ENCODE results near the gene SLC35F4.

Gene SLC35F4

DNA sequence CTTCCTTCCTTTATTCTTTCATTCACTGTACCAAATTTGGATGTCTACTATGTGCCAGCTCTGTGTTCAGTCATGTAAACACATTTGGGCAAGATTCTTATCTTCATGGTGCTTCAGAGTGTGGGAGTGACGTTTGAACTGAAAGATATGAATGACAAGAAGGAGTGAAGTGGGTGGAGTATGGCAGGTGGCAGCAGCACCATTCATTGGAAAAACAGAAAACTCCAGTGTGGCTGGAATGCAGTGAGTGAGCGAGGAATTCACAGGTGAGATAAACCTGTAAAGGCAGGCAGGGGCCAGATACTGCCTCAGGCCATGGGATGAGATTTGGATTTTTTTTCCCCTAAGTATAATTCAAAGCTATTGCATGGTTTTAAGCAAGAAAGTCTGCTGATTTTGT is 231.6 kb downstream of the SLC35F4 start:
- H3K27ac ChIP-seq (ENCODE audit: low read depth, low read length): no peak overlapping the region
- H3K27me3 ChIP-seq (ENCODE audit: control insufficient read depth, insufficient read depth, low read length): no peaks in the 10 kb centered on the region
- no peak overlapping the region for H3K4me3 ChIP-seq (ENCODE audit: low read depth, low read length)
- H3K9ac ChIP-seq (ENCODE audit: low read length): no peak overlapping the region
- no peaks in the 10 kb centered on the region for H3K36me3 ChIP-seq (ENCODE audit: control insufficient read depth, insufficient read depth, low read length)
- no peaks in the 10 kb centered on the region for H3K4me1 ChIP-seq (ENCODE audit: control insufficient read depth, insufficient read depth, low read length)
- peaks cover 3% of the 10 kb centered on the region; the same call in 1 of the 2 replicates for H3K9me3 ChIP-seq (ENCODE audit: control insufficient read depth, insufficient read depth, low read depth, low read length)

DNA sequence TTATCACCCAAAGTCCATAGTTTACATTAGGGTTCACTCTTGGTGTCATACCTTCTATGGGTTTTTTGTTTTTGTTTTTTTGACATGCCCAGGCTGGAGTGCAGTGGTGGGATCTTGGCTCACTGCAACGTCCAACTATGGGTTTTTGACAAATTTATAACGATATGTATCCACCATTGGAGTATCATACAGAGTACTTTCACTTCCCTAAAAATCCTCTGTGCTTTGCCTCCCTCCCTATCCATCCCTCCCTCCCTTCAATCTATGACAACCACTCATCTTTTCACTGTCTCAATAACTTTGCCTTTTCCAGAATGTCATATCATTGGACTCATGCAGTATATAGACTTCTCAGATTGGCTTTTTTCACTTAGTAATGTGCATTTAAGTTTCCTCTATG is 233.2 kb downstream of the SLC35F4 start:
- Histone ChIP-seq H3K9ac (ENCODE audit: low read length) (no peak overlapping the region), H3K4me1 (ENCODE audit: control insufficient read depth, insufficient read depth, low read length) (no peaks in the 10 kb centered on the region), H3K4me3 (ENCODE audit: low read depth, low read length) (no peak overlapping the region), H3K27ac (ENCODE audit: low read depth, low read length) (no peak overlapping the region), H3K27me3 (ENCODE audit: control insufficient read depth, insufficient read depth, low read length) (no peaks in the 10 kb centered on the region), H3K9me3 (ENCODE audit: control insufficient read depth, insufficient read depth, low read depth, low read length) (no peaks in the 10 kb centered on the region), H3K36me3 (ENCODE audit: control insufficient read depth, insufficient read depth, low read length) (no peaks in the 10 kb centered on the region)

DNA sequence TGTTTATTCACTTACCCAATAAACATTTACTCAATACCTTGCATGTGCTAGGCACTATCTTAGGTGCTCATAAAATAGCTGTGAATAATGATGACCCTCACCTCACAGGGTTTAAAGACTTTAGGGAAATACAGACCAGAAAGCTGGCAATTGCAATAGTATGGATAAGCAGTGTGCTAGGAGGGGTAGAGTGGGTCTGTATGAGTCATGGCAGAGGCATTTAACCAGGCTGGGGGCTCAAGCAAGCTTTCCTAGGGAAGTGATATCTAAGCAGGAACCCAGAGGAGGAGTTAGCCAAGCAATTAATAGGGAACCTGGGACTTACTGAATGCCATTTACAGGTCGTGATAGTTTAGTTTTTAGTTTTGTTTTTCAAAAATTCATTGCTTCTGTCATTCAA is 248.4 kb downstream of the SLC35F4 start:
- Histone ChIP-seq H3K27me3 (ENCODE audit: control insufficient read depth, insufficient read depth, low read length) (no peaks in the 10 kb centered on the region), H3K4me3 (ENCODE audit: low read depth, low read length) (no peak overlapping the region), H3K4me1 (ENCODE audit: control insufficient read depth, insufficient read depth, low read length) (peaks cover 11% of the 10 kb centered on the region; the same call in 1 of the 2 replicates), H3K9me3 (ENCODE audit: control insufficient read depth, insufficient read depth, low read depth, low read length) (no peaks in the 10 kb centered on the region), H3K27ac (ENCODE audit: low read depth, low read length) (no peak overlapping the region), H3K9ac (ENCODE audit: low read length) (no peak overlapping the region), H3K36me3 (ENCODE audit: control insufficient read depth, insufficient read depth, low read length) (no peaks in the 10 kb centered on the region)

GRCh38 chr14:57612946-57613345 is 252.9 kb downstream of the SLC35F4 start:
- no peak overlapping the region for H3K4me3 ChIP-seq (ENCODE audit: low read depth, low read length)
- no peaks in the 10 kb centered on the region for H3K27me3 ChIP-seq (ENCODE audit: control insufficient read depth, insufficient read depth, low read length)
- no peaks in the 10 kb centered on the region for H3K9me3 ChIP-seq (ENCODE audit: control insufficient read depth, insufficient read depth, low read depth, low read length)
- H3K4me1 ChIP-seq (ENCODE audit: control insufficient read depth, insufficient read depth, low read length): peaks cover 3% of the 10 kb centered on the region; the same call in 1 of the 2 replicates
- H3K9ac ChIP-seq (ENCODE audit: low read length): no peak overlapping the region
- H3K27ac ChIP-seq (ENCODE audit: low read depth, low read length): no peak overlapping the region
- no peaks in the 10 kb centered on the region for H3K36me3 ChIP-seq (ENCODE audit: control insufficient read depth, insufficient read depth, low read length)

DNA sequence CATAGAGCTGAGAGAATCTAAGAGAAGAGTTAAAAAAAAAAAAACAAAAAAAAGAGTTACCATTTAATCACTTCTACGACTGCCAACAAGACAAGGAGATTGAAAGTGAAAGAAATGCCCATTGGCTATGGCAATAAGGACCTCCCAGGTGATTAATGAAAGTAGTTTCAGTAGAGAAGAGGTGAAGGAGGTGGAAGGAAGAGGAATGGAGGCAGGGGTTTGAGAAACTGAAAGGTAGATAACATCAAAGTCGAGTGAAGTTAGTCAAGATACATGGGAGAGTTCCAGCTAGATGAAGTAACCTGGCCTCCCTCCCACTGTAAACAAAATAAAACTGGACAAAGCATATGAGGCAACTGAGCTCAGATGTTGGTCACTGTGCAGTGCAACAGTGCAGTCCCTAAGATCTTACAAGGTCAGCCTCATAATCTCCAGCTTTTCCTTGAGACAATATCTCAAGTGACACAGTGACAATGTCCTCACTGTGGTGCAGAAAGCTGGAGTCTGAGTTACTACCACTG is 254.3 kb downstream of the SLC35F4 start:
- no peak overlapping the region for H3K4me3 ChIP-seq (ENCODE audit: low read depth, low read length)

GRCh38 chr14:57610631-57611030 is 255.3 kb downstream of the SLC35F4 start:
- no peak overlapping the region for H3K4me3 ChIP-seq (ENCODE audit: low read depth, low read length)
- no peaks in the 10 kb centered on the region for H3K9me3 ChIP-seq (ENCODE audit: control insufficient read depth, insufficient read depth, low read depth, low read length)
- no peaks in the 10 kb centered on the region for H3K4me1 ChIP-seq (ENCODE audit: control insufficient read depth, insufficient read depth, low read length)
- H3K27ac ChIP-seq (ENCODE audit: low read depth, low read length): no peak overlapping the region
- no peaks in the 10 kb centered on the region for H3K36me3 ChIP-seq (ENCODE audit: control insufficient read depth, insufficient read depth, low read length)
- H3K9ac ChIP-seq (ENCODE audit: low read length): no peak overlapping the region
- no peaks in the 10 kb centered on the region for H3K27me3 ChIP-seq (ENCODE audit: control insufficient read depth, insufficient read depth, low read length)

More for the DNA sequence above, 254.3 kb downstream of the SLC35F4 start:
- Histone ChIP-seq H3K4me1 (ENCODE audit: control insufficient read depth, insufficient read depth, low read length) (no peaks in the 10 kb centered on the region), H3K36me3 (ENCODE audit: control insufficient read depth, insufficient read depth, low read length) (no peaks in the 10 kb centered on the region), H3K9ac (ENCODE audit: low read length) (no peak overlapping the region), H3K27ac (ENCODE audit: low read depth, low read length) (no peak overlapping the region), H3K9me3 (ENCODE audit: control insufficient read depth, insufficient read depth, low read depth, low read length) (no peaks in the 10 kb centered on the region), H3K27me3 (ENCODE audit: control insufficient read depth, insufficient read depth, low read length) (no peaks in the 10 kb centered on the region)

GRCh38 chr14:57609192-57610075 is 256.5 kb downstream of the SLC35F4 start:
- Histone ChIP-seq H3K9ac (ENCODE audit: low read length) (no peak overlapping the region), H3K4me3 (ENCODE audit: low read depth, low read length) (no peak overlapping the region), H3K9me3 (ENCODE audit: control insufficient read depth, insufficient read depth, low read depth, low read length) (no peaks in the 10 kb centered on the region), H3K4me1 (ENCODE audit: control insufficient read depth, insufficient read depth, low read length) (no peaks in the 10 kb centered on the region), H3K27ac (ENCODE audit: low read depth, low read length) (no peak overlapping the region), H3K27me3 (ENCODE audit: control insufficient read depth, insufficient read depth, low read length) (no peaks in the 10 kb centered on the region), H3K36me3 (ENCODE audit: control insufficient read depth, insufficient read depth, low read length) (no peaks in the 10 kb centered on the region)

- Histone ChIP-seq H3K4me3 (ENCODE audit: low read depth, low read length) (no peak overlapping the region), H3K27ac (ENCODE audit: low read depth, low read length) (no peak overlapping the region), H3K9me3 (ENCODE audit: control insufficient read depth, insufficient read depth, low read depth, low read length) (no peaks in the 10 kb centered on the region), H3K4me1 (ENCODE audit: control insufficient read depth, insufficient read depth, low read length) (no peaks in the 10 kb centered on the region), H3K27me3 (ENCODE audit: control insufficient read depth, insufficient read depth, low read length) (no peaks in the 10 kb centered on the region), H3K9ac (ENCODE audit: low read length) (no peak overlapping the region), H3K36me3 (ENCODE audit: control insufficient read depth, insufficient read depth, low read length) (no peaks in the 10 kb centered on the region)
These were observed 258.8 kb downstream of the SLC35F4 start for GRCh38 chr14:57607086-57607485.

DNA sequence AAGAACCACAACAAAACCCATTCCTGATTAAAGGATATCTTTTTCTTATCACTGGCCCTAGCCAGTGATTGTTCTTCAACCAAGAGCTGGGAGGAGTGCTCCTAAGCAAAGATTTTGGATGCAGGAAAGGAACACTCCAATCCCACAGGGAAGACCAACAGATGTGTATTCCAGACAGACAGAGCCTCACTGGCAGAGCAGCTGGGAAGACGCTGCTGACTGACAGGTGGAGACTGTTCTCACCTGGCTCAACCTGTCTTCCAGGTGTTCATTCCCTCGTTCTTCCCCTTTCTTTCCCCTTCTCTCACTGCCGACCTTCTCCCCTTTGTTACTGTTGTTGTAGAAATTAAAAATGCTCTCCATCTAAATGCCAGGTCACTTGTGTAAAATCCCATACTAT is 282.5 kb downstream of the SLC35F4 start:
- no peak overlapping the region for H3K27ac ChIP-seq (ENCODE audit: low read depth, low read length)
- no peaks in the 10 kb centered on the region for H3K36me3 ChIP-seq (ENCODE audit: control insufficient read depth, insufficient read depth, low read length)
- no peaks in the 10 kb centered on the region for H3K4me1 ChIP-seq (ENCODE audit: control insufficient read depth, insufficient read depth, low read length)
- no peaks in the 10 kb centered on the region for H3K27me3 ChIP-seq (ENCODE audit: control insufficient read depth, insufficient read depth, low read length)
- no peak overlapping the region for H3K9ac ChIP-seq (ENCODE audit: low read length)
- H3K9me3 ChIP-seq (ENCODE audit: control insufficient read depth, insufficient read depth, low read depth, low read length): no peaks in the 10 kb centered on the region
- no peak overlapping the region for H3K4me3 ChIP-seq (ENCODE audit: low read depth, low read length)

DNA sequence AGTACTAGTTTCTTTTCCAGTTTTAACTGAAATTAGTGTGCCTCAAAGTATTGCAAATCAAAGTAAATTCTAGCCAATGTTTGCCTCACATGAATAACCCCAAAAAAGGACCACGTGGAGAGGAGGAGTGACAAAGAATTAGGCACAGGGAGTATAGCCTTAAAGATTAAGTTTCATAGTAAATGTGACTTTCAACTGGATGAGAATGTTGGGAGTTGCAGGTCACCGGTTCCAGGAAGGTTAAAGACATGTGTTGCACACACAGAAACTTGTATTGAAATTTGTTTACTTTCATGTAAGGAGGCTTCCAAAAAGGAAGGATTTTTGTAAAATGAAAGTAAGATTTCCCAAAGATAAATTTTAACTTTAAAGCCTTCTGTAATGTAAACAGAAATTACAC is 283.1 kb downstream of the SLC35F4 start:
- H3K27ac ChIP-seq (ENCODE audit: low read depth, low read length): no peak overlapping the region
- no peaks in the 10 kb centered on the region for H3K27me3 ChIP-seq (ENCODE audit: control insufficient read depth, insufficient read depth, low read length)
- H3K4me1 ChIP-seq (ENCODE audit: control insufficient read depth, insufficient read depth, low read length): no peaks in the 10 kb centered on the region

DNA sequence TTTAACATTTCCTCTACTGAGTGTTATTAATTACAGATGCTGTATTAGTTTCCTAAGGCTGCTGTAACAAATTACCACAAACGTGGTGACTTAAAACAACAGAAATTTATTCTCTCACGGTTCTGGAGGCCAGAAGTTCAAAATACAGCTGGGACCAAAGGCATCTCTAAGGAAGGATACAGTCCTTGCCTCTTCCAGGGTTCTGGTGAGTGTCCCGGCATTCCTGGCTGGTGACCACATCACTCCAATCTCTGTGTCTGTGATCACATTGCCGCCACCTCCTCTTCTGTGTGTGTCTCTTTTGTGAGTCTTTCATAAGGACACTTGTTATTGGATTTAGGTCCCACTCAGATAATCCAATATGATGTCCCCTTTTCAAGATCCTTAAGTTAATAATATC is 287.1 kb downstream of the SLC35F4 start:
- no peaks in the 10 kb centered on the region for H3K27me3 ChIP-seq (ENCODE audit: control insufficient read depth, insufficient read depth, low read length)

More for the DNA sequence above, 283.1 kb downstream of the SLC35F4 start:
- no peak overlapping the region for H3K4me3 ChIP-seq (ENCODE audit: low read depth, low read length)
- no peaks in the 10 kb centered on the region for H3K9me3 ChIP-seq (ENCODE audit: control insufficient read depth, insufficient read depth, low read depth, low read length)
- no peaks in the 10 kb centered on the region for H3K36me3 ChIP-seq (ENCODE audit: control insufficient read depth, insufficient read depth, low read length)
- H3K9ac ChIP-seq (ENCODE audit: low read length): no peak overlapping the region

More for the DNA sequence above, 287.1 kb downstream of the SLC35F4 start:
- no peak overlapping the region for H3K9ac ChIP-seq (ENCODE audit: low read length)
- H3K27ac ChIP-seq (ENCODE audit: low read depth, low read length): no peak overlapping the region
- no peaks in the 10 kb centered on the region for H3K9me3 ChIP-seq (ENCODE audit: control insufficient read depth, insufficient read depth, low read depth, low read length)
- H3K4me3 ChIP-seq (ENCODE audit: low read depth, low read length): no peak overlapping the region
- no peaks in the 10 kb centered on the region for H3K36me3 ChIP-seq (ENCODE audit: control insufficient read depth, insufficient read depth, low read length)
- no peaks in the 10 kb centered on the region for H3K4me1 ChIP-seq (ENCODE audit: control insufficient read depth, insufficient read depth, low read length)

Measured in HUES6 (cell line).